ES-I3 (cell line): Measurements from ENCODE around the gene SMYD5.
"Not testable (repeated sequence)": the region's sequence is repeated elsewhere in the genome, so short reads cannot be mapped to it uniquely, and the experiment has no call there.

Experiments used
- H3K36me3 ChIP-seq: 2 replicates; pipeline ENCODE4 v1.6.1; 2013; ENCODE audit warnings: mild to moderate bottlenecking, low read length, control low read depth, moderate library complexity; ENCODE audit not compliant: insufficient read depth
- H3K4me1 ChIP-seq: 2 replicates; pipeline ENCODE4 v1.6.1; 2013; ENCODE audit warnings: mild to moderate bottlenecking, control low read depth, low read length; ENCODE audit not compliant: insufficient read depth
- H3K9ac ChIP-seq: 2 replicates; pipeline ENCODE4 v1.6.1; 2013; ENCODE audit warnings: low read depth, mild to moderate bottlenecking, low read length, moderate library complexity
- H3K9me3 ChIP-seq: 2 replicates; pipeline ENCODE4 v1.6.1; 2013; ENCODE audit warnings: mild to moderate bottlenecking, low read length, moderate library complexity; ENCODE audit not compliant: control insufficient read depth, insufficient read depth

Gene SMYD5

DNA sequence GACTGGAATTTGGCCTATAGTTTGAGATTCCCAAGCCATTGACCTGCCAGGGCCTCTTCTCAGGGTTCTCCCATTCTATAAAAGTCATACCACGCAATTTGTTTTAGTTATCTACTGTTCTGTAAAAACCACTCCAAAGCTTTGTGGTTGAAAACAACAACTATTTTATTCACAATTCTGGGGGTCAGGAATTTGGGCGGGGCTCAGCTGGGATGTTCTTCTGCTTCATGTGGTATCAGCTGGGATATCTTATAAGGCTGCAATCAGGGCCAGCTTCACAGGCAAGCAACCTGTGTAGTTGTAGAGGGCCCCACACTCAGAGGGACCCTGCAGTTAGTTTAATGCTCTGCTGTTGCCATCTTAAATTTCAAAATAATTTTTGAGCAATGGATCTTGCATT is 28.1 kb upstream of the SMYD5 start:
- Histone ChIP-seq H3K9me3 (no peaks in the 10 kb centered on the region), H3K9ac (no peak overlapping the region), H3K4me1 (no peaks in the 10 kb centered on the region), H3K36me3 (no peaks in the 10 kb centered on the region)

DNA sequence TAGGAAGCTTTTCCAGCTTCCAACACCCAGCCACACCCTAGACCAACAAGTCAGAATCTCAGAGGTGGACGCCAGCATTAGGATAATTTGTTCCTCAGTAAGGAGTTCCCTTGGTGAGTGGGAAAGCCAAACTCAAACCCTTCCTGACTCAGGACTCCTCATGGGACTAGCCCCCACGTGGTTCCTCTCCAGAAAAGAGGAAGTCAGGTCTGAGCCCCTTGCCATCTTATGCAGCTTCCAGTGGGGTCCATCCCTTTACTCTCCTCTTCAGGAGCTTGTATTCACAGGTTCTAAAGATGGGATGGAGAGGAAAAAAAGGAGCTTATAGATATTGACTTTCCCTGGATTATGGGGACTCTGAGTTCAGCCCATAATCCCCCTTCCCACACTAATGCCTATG is 26.5 kb upstream of the SMYD5 start:
- Histone ChIP-seq H3K9ac (no peak overlapping the region), H3K4me1 (peaks cover 12% of the 10 kb centered on the region; the same call in 1 of the 2 replicates), H3K36me3 (no peaks in the 10 kb centered on the region), H3K9me3 (no peaks in the 10 kb centered on the region)

DNA sequence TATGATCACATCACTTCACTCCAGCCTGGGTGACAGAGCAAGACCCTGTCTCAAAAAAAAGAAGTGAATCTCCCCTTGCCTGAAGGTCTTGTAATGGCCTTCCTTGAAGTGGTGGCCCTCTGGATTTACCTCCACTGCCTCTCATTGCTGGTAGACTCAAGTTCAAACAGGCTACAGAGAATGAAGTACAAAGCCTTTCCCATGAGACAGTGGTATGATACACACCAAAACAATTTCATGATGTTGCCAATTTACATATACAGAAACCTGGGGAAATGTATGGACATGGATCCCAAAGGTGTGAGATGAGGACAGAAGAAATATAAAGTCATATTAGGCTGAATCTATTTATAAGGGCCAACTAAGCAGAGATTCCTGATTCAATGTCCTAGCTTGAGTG is 16.5 kb upstream of the SMYD5 start:
- H3K36me3 ChIP-seq = no peaks in the 10 kb centered on the region
- no peaks in the 10 kb centered on the region for H3K9me3 ChIP-seq
- no peaks in the 10 kb centered on the region; the same call in 1 of the 2 replicates for H3K4me1 ChIP-seq
- no peak overlapping the region for H3K9ac ChIP-seq

DNA sequence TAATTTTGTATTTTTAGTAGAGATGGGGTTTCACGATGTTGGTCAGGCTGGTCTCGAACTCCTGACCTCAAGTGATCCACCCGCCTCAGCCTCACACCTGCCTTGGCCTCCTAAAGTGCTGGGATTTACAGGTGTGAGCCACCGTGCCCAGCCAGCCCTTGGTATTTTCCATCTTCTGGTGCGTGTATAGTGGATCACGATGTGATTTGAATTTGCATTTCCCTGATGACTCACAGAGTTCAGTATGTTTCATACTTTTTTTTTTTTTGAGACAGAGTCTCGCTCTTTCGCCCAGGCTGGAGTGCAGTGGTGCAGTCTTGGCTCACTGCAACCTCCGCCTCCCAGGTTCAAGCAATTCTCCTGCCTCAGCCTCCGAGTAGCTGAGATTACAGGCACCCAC is 13.8 kb upstream of the SMYD5 start:
- not testable (repeated sequence) for H3K36me3 ChIP-seq, H3K4me1 ChIP-seq, H3K9ac ChIP-seq, H3K9me3 ChIP-seq

DNA sequence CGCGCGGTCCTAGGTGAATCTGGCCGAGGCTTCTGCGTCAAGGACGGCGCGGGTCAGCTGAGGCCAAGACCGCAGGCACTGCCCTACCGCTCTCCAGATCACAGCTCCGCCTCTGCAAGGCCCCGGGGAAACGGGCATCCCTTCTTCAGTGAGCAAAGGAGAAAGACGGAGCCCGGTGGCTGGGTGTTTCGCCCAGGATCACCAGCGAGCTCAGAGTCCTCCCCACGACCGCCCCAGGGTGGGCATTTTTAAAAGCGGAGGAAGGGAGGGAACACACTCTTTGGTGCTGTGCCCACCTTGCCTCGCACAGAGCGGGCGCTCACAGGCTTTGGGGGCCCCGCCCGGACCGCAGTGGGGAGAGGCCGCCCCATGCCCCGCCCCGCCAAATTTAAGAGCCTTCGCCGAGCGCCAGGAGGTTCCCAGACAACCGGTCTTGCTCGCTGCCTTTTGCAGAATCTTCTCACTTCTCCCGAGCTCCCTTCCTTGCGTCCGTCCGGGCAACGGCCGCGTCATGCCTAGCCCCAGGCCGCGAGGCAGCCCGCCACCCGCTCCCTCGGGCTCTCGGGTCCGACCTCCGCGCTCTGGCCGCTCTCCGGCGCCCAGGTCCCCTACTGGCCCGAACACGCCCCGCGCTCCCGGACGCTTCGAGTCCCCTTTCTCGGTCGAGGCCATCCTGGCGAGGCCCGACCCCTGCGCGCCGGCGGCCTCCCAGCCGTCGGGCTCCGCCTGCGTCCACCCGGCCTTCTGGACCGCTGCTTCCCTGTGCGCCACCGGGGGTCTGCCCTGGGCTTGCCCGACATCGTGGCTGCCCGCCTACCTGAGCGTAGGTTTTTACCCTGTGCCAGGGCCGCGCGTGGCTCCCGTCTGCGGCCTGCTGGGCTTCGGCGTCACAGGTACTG is 11.6 kb upstream of the SMYD5 start, which contains the start of gene NOTO:
Gene NOTO, plus strand, starts transcription at position 419 of the 899 bp plus-strand sequence. Its CDS starts 93 bp downstream, at position 512.
- Histone ChIP-seq H3K4me1 (no peaks in the 10 kb centered on the region), H3K9ac (peak within 1 kb of the TSS; percentile 54), H3K36me3 (no peaks in the 10 kb centered on the region), H3K9me3 (no peaks in the 10 kb centered on the region; the same call in 1 of the 2 replicates)

DNA sequence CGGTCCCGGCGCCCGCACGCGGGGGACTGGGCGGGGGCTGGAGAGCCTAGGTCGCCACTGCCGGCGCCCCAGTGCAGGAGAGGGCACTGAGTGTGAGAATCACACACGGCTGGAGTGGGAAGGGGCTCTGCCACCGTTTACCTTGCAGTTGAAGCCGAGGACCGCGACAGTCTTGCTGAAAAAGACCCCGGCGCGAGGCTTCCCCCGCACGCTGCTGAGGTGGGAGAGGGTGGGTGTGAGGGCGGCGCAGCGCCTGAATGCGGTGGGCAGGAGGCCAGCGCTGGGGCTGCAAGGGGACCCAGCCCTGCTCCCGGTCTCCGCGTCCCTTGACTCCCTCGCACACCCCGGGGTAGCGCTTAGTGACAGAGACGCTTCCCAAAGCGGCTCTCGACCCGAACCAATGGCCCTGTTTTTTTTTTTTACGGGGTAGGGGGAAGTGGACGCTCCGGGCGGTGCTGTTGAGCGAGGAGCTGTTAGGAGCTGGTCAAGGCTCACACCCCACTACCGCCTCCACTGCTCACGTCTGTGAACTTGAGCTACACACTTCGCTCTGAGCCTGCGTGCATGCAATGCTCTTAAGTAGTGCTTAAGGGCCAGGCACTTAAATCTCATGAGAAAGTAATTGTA is 10.9 kb upstream of the SMYD5 start:
- H3K9me3 ChIP-seq = no peaks in the 10 kb centered on the region; the same call in 1 of the 2 replicates
- H3K9ac ChIP-seq = peak overlapping the region; percentile 54
- no peaks in the 10 kb centered on the region for H3K4me1 ChIP-seq
- H3K36me3 ChIP-seq = no peaks in the 10 kb centered on the region

DNA sequence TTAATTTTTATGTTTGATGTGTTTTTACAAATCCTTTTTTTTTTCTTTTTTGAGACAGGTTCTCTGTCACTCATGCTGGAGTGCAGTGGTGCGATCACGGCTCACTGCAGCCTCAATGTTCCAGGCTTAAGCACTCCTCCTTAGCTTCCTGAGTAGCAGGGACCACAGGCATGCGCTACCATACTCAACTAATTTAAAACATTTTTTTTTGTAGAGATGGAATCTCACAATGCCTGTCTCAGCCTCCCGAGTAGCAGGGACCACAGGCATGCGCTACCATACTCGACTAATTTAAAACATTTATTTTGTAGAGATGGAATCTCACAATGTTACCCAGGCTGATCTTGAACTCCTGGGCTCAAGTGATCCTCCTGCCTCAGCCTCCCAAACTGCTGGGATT is 8.4 kb upstream of the SMYD5 start:
- H3K9me3 ChIP-seq = no peaks in the 10 kb centered on the region; the same call in 1 of the 2 replicates

DNA sequence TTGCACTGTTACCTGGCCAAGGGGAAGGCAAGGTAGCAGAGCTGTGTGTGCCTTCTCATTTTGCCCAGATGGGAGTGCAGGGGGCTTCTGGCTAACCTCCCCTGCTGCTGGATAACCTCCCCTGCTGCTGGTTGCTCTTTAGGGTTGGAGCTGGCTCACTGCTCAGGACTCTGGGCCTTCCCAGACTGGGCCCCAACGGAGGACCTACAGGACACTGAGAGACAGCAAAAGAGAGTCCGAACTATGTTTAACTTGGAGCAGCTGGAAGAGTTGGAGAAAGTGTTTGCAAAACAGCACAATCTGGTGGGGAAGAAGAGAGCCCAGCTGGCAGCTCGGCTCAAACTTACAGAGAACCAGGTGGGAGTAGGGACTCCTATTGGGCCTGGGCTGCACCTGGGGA is 5.8 kb upstream of the SMYD5 start:
- H3K4me1 ChIP-seq = peaks cover 7% of the 10 kb centered on the region; the same call in 1 of the 2 replicates
- H3K9me3 ChIP-seq = no peaks in the 10 kb centered on the region; the same call in 1 of the 2 replicates
- H3K9ac ChIP-seq = no peak overlapping the region
- no peaks in the 10 kb centered on the region for H3K36me3 ChIP-seq

More for the DNA sequence above, 8.4 kb upstream of the SMYD5 start:
- Histone ChIP-seq H3K4me1 (no peaks in the 10 kb centered on the region), H3K9ac (no peak overlapping the region), H3K36me3 (no peaks in the 10 kb centered on the region)

DNA sequence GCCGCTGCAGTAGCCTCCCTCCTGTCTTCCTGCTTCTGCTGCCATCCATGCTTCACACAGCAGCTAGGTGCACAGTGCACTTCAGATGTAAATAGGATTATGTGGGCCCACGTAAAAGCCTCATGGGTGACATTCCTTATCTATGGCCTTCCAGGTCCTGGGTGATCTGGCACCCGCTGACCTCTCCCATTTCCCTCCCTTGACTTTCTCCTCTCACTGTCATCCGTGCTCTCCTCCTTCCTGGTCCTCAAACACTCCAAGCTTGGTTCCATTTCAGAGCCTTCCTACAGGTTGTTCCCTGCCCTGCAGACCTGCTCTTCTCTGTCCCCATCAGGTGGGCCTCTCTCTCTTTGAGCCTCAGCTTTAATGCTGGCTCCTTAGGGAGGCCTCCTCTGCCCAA is 4.0 kb upstream of the SMYD5 start:
- no peak overlapping the region for H3K9ac ChIP-seq
- H3K36me3 ChIP-seq = no peaks in the 10 kb centered on the region
- no peaks in the 10 kb centered on the region; the same call in 1 of the 2 replicates for H3K9me3 ChIP-seq
- H3K4me1 ChIP-seq = peaks cover 10% of the 10 kb centered on the region

DNA sequence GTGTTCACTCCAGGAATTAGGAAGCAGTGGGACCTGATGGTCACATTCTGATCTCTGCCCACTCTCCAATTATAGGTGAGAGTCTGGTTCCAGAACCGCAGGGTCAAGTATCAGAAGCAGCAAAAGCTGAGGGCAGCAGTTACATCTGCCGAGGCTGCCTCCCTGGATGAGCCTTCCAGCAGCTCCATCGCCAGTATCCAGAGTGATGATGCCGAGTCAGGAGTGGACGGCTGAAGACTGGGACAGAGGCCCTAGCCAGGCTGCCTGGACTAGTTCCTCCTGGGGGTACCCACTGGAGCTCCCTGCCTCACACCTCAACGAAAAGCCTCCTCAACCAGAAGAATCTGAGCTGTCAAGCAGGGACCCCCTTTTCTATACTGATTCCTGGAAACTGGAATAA is 3.3 kb upstream of the SMYD5 start:
- Histone ChIP-seq H3K4me1 (peaks cover 10% of the 10 kb centered on the region), H3K9me3 (no peaks in the 10 kb centered on the region), H3K9ac (no peak overlapping the region), H3K36me3 (no peaks in the 10 kb centered on the region)

DNA sequence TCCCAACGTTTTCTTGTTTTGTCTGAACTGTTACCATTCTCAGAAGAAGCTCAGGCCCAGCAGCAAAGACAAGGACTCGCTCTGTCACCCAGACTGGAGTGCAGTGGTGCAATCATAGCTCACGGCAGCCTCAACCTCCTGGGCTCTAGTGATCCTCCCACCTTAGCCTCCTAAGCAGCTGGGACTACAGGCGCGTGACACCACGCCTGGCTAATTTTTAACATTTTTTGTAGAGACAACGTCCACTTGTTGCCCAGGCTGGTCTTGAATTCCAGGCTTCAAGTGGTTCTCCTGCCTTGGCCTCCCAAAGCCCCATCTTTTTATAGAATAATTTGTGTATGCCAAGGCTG is 2.0 kb upstream of the SMYD5 start:
- no peak overlapping the region for H3K9ac ChIP-seq

DNA sequence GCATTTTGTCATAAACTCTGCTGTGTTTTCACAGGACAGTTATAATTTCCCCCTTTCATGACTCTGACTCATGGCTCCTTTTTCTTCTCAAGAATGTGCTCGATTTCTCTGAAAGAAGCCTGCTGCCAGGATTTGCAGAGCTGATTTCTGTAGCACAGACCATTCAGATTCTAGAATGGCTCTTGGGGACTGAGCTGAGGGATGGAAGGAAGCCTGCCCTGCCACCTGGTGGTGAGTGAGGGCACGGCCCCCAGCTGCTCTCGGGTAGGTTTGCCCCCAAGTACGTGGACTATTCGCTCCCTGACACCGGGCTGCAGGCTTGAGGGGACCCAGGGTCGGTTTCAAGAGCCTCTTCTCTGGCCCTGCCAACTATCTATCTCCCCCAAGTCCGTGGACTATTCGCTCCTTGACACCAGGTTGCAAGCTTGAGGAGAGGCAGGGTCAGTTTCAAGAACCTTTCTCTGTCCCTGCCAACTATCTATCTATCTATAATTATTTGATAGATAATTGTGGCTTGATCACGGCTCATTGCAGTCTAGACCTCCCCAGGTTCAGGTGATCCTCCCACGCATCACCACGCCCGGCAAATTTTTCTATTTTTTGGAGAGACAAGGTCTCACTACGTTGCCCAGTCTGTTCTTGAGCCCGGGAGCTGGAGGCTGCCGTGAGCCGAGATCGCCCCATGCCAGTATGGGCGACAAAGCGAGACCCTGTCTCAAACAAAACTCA is 1.4 kb upstream of the SMYD5 start:
- Histone ChIP-seq H3K36me3 (no peaks in the 10 kb centered on the region), H3K4me1 (peaks cover 10% of the 10 kb centered on the region), H3K9ac (no peak overlapping the region), H3K9me3 (no peaks in the 10 kb centered on the region)

More for the DNA sequence above, 2.0 kb upstream of the SMYD5 start:
- Histone ChIP-seq H3K9me3 (no peaks in the 10 kb centered on the region), H3K36me3 (no peaks in the 10 kb centered on the region), H3K4me1 (peaks cover 10% of the 10 kb centered on the region)

DNA sequence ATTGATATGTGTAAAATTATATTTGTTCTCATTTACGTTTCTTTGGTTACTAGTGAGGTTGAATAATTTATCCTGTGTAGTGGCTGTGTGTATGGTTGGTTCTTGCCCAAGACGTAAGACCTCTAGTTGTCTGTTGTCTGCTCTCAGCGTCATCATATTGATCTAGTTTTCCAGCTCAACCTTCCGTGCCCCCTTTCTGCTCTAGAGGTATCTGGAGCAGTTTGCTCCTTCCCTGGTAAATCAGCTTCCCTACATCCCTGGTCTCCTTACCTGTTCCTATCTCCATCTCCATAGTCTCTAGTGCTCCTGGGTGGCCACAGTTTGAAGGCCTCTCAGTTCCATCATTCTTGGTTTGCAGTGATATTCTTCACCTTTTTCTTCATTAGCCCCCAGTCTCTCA is 1.2 kb downstream of the SMYD5 start:
- peaks cover 10% of the 10 kb centered on the region for H3K4me1 ChIP-seq
- H3K9me3 ChIP-seq = no peaks in the 10 kb centered on the region
- no peak overlapping the region; the same call in 1 of the 2 replicates for H3K9ac ChIP-seq
- no peaks in the 10 kb centered on the region for H3K36me3 ChIP-seq

DNA sequence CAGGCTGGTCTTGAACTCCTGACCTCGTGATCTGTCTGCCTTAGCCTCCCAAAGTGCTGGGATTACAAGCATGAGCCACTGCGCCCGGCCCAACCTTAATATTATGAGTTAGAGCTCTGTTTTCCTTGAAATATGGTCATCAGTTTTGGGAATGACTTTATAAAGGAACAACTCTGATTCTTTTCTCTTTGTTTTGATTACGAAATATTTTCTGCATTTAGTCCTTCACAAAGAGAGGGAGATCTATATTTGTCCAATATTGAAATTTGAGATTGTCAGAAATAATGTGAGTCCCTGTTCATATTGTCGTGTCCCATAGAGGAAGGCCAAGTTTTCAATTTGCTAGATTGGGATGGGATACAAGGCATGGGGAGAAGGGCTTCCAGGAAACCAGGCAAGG is 3.1 kb downstream of the SMYD5 start:
- peaks cover 8% of the 10 kb centered on the region for H3K4me1 ChIP-seq
- 0 out of 2 replicates have a peak, but pooled peaks cover 4% of the 10 kb centered on the region for H3K36me3 ChIP-seq
- H3K9me3 ChIP-seq = no peaks in the 10 kb centered on the region
- H3K9ac ChIP-seq = no peak overlapping the region
